Cardiac septum (tissue), 1 donor: ENCODE data around the gene EFNA1. TPM values are rescaled to one million over a fixed set of nuclear protein-coding genes. Genes with fewer than 3 reads are reported as not detected.

Source experiments
- DNase-seq: peaks from one replicate; pipeline ENCODE4 v3.0.0-alpha.2; 2020; ENCODE audit warnings: low spot score
- intact Hi-C: fragments of 100-400 bp; cut with DNase I; formaldehyde crosslinking; loops from one replicate; pipeline ENCODE4 v1.14.0; 2022
- total RNA-seq: library from RNA; stranded (reverse); fragmentation: NEBNext Ultra II Directional; extraction: Animal tissue kit (Norgen Biotek cat#: 25700); gene quantifications from one replicate; pipeline ENCODE4 v1.2.1, GENCODE V29; 2021
- donor health status: DM: no; HTN: no; CAD: no.

Gene EFNA1
- total RNA-seq, 1 donor from 2014 or later, result 30.2 TPM

- DNase-seq, result no peak
- intact Hi-C loops, result no loop called here
These were observed 7.4 kb upstream of the EFNA1 start for GRCh38 chr1:155120253-155120652.

- no peak for DNase-seq
- intact Hi-C loops, result no loop called here
These were observed 6.4 kb upstream of the EFNA1 start for GRCh38 chr1:155121249-155121648.

- intact Hi-C loops, result no loop called here
These were observed 5.4 kb upstream of the EFNA1 start for GRCh38 chr1:155122308-155122707.

GRCh38 chr1:155123801-155124200 lies 3.9 kb upstream of the EFNA1 start:
- intact Hi-C loops, result no loop called here
- no peak for DNase-seq

More at GRCh38 chr1:155122308-155122707, 5.4 kb upstream of the EFNA1 start:
- DNase-seq, result no peak

GRCh38 chr1:155124503-155125463 lies 2.9 kb upstream of the EFNA1 start:
- no peak for DNase-seq
- intact Hi-C loops, result no loop called here

- intact Hi-C loops, result no loop called here
- no peak for DNase-seq
These were observed 2.1 kb upstream of the EFNA1 start for GRCh38 chr1:155125511-155125945.

GRCh38 chr1:155125946-155126555 lies 1.6 kb upstream of the EFNA1 start:
- peak; percentile 77 for DNase-seq

GRCh38 chr1:155126556-155127104 lies 1.0 kb upstream of the EFNA1 start:
- DNase-seq, result no peak
- intact Hi-C loops, result loop anchor here (2.0 kb wide), 1 partner anchor 32 kb away; no protein-coding TSS in a partner anchor

More at GRCh38 chr1:155125946-155126555, 1.6 kb upstream of the EFNA1 start:
- intact Hi-C loops, result loop anchor here (2.0 kb wide), 1 partner anchor 31 kb away; no protein-coding TSS in a partner anchor

GRCh38 chr1:155127967-155128754 lies 485 bp downstream of the EFNA1 start:
- DNase-seq, result no peak
- intact Hi-C loops, result loop anchor here (2.0 kb wide), 2 partner anchors 33 to 39 kb away; no protein-coding TSS in a partner anchor

- DNase-seq, result peak; percentile 79
- intact Hi-C loops, result loop anchor here (2.0 kb wide), 1 partner anchor 38 kb away; no protein-coding TSS in a partner anchor
These were observed 1.2 kb downstream of the EFNA1 start for GRCh38 chr1:155128755-155129473.

- intact Hi-C loops, result no loop called here
- no peak for DNase-seq
These were observed 2.8 kb downstream of the EFNA1 start for GRCh38 chr1:155130272-155131006.

GRCh38 chr1:155131285-155131684 lies 3.6 kb downstream of the EFNA1 start:
- intact Hi-C loops, result no loop called here
- no peak for DNase-seq

GRCh38 chr1:155131856-155132255 lies 4.2 kb downstream of the EFNA1 start:
- no peak for DNase-seq
- intact Hi-C loops, result no loop called here

- no peak for DNase-seq
- intact Hi-C loops, result no loop called here
These were observed 6.2 kb downstream of the EFNA1 start for GRCh38 chr1:155133799-155134281.

GRCh38 chr1:155134322-155134721 lies 6.6 kb downstream of the EFNA1 start:
- no peak for DNase-seq
- intact Hi-C loops, result no loop called here

- intact Hi-C loops, result loop anchor here (5.0 kb wide), 1 partner anchor 83 kb away; the partner anchor contains the start of gene ADAM15
- DNase-seq, result peak; percentile 93
These were observed 7.3 kb downstream of the EFNA1 start for GRCh38 chr1:155134880-155135414.

GRCh38 chr1:155135415-155136028 lies 7.8 kb downstream of the EFNA1 start, which contains the start of gene SLC50A1:
Gene SLC50A1, plus strand, starts transcription at chr1:155135852. Its CDS starts 60 bp downstream, at chr1:155135912.
- peak; percentile 97 for DNase-seq
- intact Hi-C loops, result loop anchor here (5.0 kb wide), 1 partner anchor 83 kb away; the partner anchor contains the start of gene ADAM15
